Transverse colon (tissue), 4 donors: ENCODE results near the gene MAOA. TPM values are rescaled to one million over a fixed set of nuclear protein-coding genes. Genes with fewer than 3 reads are reported as not detected.

ENCODE experiments used
- DNase-seq: peaks from one replicate; pipeline ENCODE4 v3.0.0-alpha.2; 2019
- H3K27ac ChIP-seq, 4 donors: fragments of 200-600 bp; sonication (generic); 2 replicates each; pipeline ENCODE4 v1.5.1; 2016 to 2018; ENCODE audit warnings: inconsistent platforms in 4 of 4
- H3K27me3 ChIP-seq: fragments of 200-600 bp; sonication (generic); 2 replicates; pipeline ENCODE4 v1.5.1; 2017; ENCODE audit warnings: inconsistent platforms
- H3K36me3 ChIP-seq, 4 donors: fragments of 200-600 bp; sonication (generic); 2 replicates each; pipeline ENCODE4 v1.5.1; 2017 to 2019; ENCODE audit warnings: inconsistent platforms in 4 of 4
- H3K4me1 ChIP-seq, 4 donors: fragments of 200-600 bp; sonication (generic); 2 replicates each; pipeline ENCODE4 v1.5.1; 2017 to 2020; ENCODE audit warnings: inconsistent platforms in 4 of 4
- H3K4me3 ChIP-seq, 4 donors: fragments of 200-600 bp; sonication (generic); 1 replicate in 1 of 4; 2 replicates in 3 of 4; pipeline versions ENCODE4 v1.5.1 to v1.6.1; 2017 to 2019; ENCODE audit warnings: inconsistent platforms in 4 of 4
- H3K9me3 ChIP-seq, 2 donors: fragments of 200-600 bp; sonication (generic); 2 replicates each; pipeline ENCODE4 v1.5.1; 2017 to 2019; ENCODE audit warnings: inconsistent platforms in 2 of 2
- EP300 ChIP-seq: sonication (generic); formaldehyde crosslinking; IDR thresholded peaks from one replicate; pipeline ENCODE4 v1.6.1; 2017; ENCODE audit warnings: antibody characterized with exemption, low read depth
- POLR2A ChIP-seq: fragments of 450-650 bp; IDR thresholded peaks from one replicate; pipeline ENCODE4 v1.6.1; 2016; ENCODE audit warnings: antibody characterized with exemption, mild to moderate bottlenecking, moderate library complexity
- POLR2AphosphoS5 ChIP-seq, 3 donors: sonication (generic); formaldehyde crosslinking; IDR thresholded peaks; one replicate each; pipeline ENCODE4 v1.6.1; 2016; ENCODE audit warnings: antibody characterized with exemption in 3 of 3
- WGBS, 2 donors: methylation state at CpG; one replicate each; pipeline ENCODE4 v1.1.5; 2018; ENCODE audit warnings: low coverage in 1 of 2; 5-methylcytosine and 5-hydroxymethylcytosine counted together
- in situ Hi-C, 4 donors: fragments of 200-750 bp; cut with MboI; loops; one replicate each; pipeline versions ENCODE4 v1.15.0 to v1.15.1; 2017; ENCODE audit warnings: low sequenced_read_pairs in 3 of 4, low pct_ligation_motif_present in 1 of 4, low pct_unique_long_range_greater_than_20kb in 1 of 4
- intact Hi-C: fragments of 100-400 bp; cut with DNase I; formaldehyde crosslinking; loops from one replicate; pipeline ENCODE4 v1.15.1; 2023; ENCODE audit warnings: low total_unique reads
- total RNA-seq, 4 donors: library from RNA; depleted of rRNA; stranded (reverse); fragments of >200 nt; gene quantifications; one replicate each; pipeline ENCODE4 v1.1.0, GENCODE V29; 2016
- TF ChIP-seq, protein P1 (sequence below), 5 experiments: fragments of 200-600 bp in 3 of 5; fragments of 450-650 bp in 2 of 5; sonication (generic) in 3 of 5; IDR thresholded peaks; 1 replicate in 2 of 5; 2 replicates in 3 of 5; pipeline ENCODE4 v1.5.1; 2016 to 2017; ENCODE audit warnings: antibody characterized with exemption in 5 of 5, inconsistent platforms in 3 of 5, mild to moderate bottlenecking in 2 of 5, moderate library complexity in 1 of 5

Gene MAOA
- total RNA-seq, 4 donors from 2014 or later, result 104 to 425 (median 289) TPM

DNA sequence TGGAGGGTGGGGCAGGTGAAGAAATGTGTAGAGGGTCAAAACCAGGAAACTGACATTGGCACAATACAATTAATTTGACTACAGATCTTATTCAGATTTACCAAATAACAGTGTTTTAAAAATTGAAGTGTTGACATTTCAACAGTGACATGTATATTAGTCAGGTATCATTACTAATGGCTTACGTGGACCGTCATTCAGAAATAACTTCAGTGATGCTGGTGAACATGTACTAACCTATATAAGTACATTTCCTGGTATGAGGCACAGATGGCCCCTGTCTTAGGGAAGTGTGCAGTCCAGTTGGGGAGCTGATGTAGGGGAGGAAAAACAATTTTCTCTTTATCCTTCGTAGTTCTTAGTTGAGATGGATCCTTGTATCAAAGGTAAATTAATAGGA, 22.3 kb upstream of the MAOA start:
- Histone ChIP-seq H3K9me3 (no peaks in the 10 kb centered on the region), H3K4me1 (no peaks in the 10 kb centered on the region), H3K27me3 (no peaks in the 10 kb centered on the region), H3K4me3 (no peak overlapping the region), H3K27ac (no peak overlapping the region), H3K36me3 (no peaks in the 10 kb centered on the region)
- DNase-seq, result no peak
- intact Hi-C loops (no loop called here), in situ Hi-C loops (no loop called here)
- TF ChIP-seq POLR2A (no peak), POLR2AphosphoS5 (IDR thresholded peaks at IDR 0.05) (no peak), EP300 (no peak)
- TF ChIP-seq, protein P1, sequence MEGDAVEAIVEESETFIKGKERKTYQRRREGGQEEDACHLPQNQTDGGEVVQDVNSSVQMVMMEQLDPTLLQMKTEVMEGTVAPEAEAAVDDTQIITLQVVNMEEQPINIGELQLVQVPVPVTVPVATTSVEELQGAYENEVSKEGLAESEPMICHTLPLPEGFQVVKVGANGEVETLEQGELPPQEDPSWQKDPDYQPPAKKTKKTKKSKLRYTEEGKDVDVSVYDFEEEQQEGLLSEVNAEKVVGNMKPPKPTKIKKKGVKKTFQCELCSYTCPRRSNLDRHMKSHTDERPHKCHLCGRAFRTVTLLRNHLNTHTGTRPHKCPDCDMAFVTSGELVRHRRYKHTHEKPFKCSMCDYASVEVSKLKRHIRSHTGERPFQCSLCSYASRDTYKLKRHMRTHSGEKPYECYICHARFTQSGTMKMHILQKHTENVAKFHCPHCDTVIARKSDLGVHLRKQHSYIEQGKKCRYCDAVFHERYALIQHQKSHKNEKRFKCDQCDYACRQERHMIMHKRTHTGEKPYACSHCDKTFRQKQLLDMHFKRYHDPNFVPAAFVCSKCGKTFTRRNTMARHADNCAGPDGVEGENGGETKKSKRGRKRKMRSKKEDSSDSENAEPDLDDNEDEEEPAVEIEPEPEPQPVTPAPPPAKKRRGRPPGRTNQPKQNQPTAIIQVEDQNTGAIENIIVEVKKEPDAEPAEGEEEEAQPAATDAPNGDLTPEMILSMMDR (IDR thresholded peaks at IDR 0.05), result no peak
- WGBS, 2 donors, result 59 to 62% methylated on average over 3 of the region's 3 CpGs

DNA sequence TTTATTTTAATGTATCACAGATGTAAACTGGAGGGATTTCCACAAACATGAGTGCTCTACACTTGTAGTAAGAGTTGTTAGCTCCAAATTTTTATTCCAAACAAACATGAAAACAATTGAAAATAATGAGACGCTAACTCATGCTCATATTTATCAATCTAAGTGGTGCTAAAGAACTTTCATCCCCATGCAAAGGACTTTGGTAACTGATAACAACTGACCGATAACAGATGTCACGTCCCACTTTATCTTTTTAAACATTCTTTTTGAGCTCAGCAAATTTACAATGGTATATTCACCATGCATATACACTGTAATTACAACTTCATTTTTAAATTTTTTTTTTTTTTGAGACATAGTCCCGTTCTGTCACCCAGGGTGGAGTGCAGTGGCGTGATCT, 15.6 kb upstream of the MAOA start:
- no peak for DNase-seq
- no peaks in the 10 kb centered on the region for H3K9me3 ChIP-seq
- TF ChIP-seq EP300, result no peak
- TF ChIP-seq, protein P1 (IDR thresholded peaks at IDR 0.05), result no peak
- no peak for TF ChIP-seq POLR2A
- no peak for TF ChIP-seq POLR2AphosphoS5 (IDR thresholded peaks at IDR 0.05)
- intact Hi-C loops (no loop called here), in situ Hi-C loops (loop anchor here in 1 of 4 donors (10.0 kb wide), 1 partner anchor 46 kb away; no protein-coding TSS in a partner anchor)
- H3K27ac ChIP-seq, result no peak overlapping the region
- peaks cover 0 to 9% (median 1%) of the 10 kb centered on the region in 4 donors for H3K4me1 ChIP-seq
- WGBS, 2 donors, result 70 to 90% methylated on average over 3 to 5 of the region's 5 CpGs
- no peak overlapping the region for H3K4me3 ChIP-seq
- no peaks in the 10 kb centered on the region for H3K36me3 ChIP-seq
- H3K27me3 ChIP-seq, result no peaks in the 10 kb centered on the region

DNA sequence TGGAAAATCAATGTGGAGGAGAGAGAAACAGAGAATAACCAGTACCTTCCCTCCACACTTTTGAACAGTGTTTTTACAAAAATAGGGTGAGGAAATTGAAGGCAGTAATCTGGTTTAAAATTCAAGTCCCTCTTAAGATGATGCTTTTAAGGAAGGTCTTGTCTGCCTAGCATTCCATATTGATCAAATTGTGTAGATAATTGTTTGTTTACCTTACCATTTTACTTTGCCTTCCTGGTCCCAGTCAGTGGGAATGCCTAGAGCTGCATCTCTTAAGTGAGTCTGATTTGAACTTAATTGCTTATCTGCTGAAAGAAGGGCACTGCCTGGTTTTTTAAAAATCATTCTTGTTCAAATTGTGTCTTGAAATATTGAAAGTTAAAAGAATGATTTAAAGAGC, 14.4 kb upstream of the MAOA start:
- intact Hi-C loops (no loop called here), in situ Hi-C loops (loop anchor here in 1 of 4 donors (10.0 kb wide), 1 partner anchor 47 kb away; no protein-coding TSS in a partner anchor)
- Histone ChIP-seq H3K4me1 (peaks cover 0 to 9% (median 1%) of the 10 kb centered on the region in 4 donors), H3K4me3 (no peak overlapping the region), H3K27me3 (no peaks in the 10 kb centered on the region), H3K27ac (no peak overlapping the region), H3K36me3 (no peaks in the 10 kb centered on the region), H3K9me3 (no peaks in the 10 kb centered on the region)
- no peak for TF ChIP-seq POLR2A
- TF ChIP-seq, protein P1 (IDR thresholded peaks at IDR 0.05), result no peak
- TF ChIP-seq POLR2AphosphoS5 (IDR thresholded peaks at IDR 0.05), result no peak
- TF ChIP-seq EP300, result no peak
- DNase-seq, result no peak

DNA sequence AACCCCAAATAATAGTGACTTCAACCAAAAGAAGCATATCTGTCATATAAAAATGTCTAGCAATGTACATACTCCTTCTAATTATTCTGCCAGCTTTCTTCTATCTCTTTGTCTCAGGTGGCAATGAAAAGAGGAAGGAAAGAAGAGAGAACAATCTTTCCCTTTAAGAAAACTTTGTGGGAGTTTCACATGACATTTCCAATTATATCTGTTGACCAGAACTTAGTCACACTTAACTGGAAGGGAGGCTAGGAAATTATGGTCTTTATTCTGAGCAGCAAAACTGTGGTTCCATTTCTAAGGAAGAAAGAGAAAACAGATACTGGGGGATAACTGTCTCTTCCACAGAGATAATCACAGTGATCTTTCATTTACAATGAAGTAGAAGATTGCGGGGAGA, 12.9 kb upstream of the MAOA start:
- intact Hi-C loops (no loop called here), in situ Hi-C loops (loop anchor here in 1 of 4 donors (10.0 kb wide), 1 partner anchor 48 kb away; no protein-coding TSS in a partner anchor)
- no peaks in the 10 kb centered on the region for H3K9me3 ChIP-seq
- TF ChIP-seq POLR2AphosphoS5 (IDR thresholded peaks at IDR 0.05) (no peak), EP300 (no peak), POLR2A (no peak)
- TF ChIP-seq, protein P1 (IDR thresholded peaks at IDR 0.05), result no peak
- no peak overlapping the region for H3K4me3 ChIP-seq
- H3K27ac ChIP-seq, result no peak overlapping the region
- H3K27me3 ChIP-seq, result no peaks in the 10 kb centered on the region
- no peaks in the 10 kb centered on the region for H3K36me3 ChIP-seq
- peaks cover 0 to 9% (median 1%) of the 10 kb centered on the region in 4 donors for H3K4me1 ChIP-seq
- no peak for DNase-seq
- 71% methylated on average over 1 of the region's 1 CpG; no CpG with 5 or more reads in 1 of the 2 donors for WGBS, 2 donors
